ENCODE measurements around the gene TMUB1.
"Not testable (repeated sequence)": the region's sequence is repeated elsewhere in the genome, so short reads cannot be mapped to it uniquely, and the experiment has no call there.

TMUB1 gene

GRCh38 chr7:151048911-151049463 lies 34.3 kb downstream of the TMUB1 start:
- no peak for DNase-seq (ENCODE audit: low read depth)

- DNase-seq (ENCODE audit: low read depth), result no peak
Measured at GRCh38 chr7:151047976-151048815, 35.1 kb downstream of the TMUB1 start, which contains the start of gene ASIC3. ASIC3 (plus strand) TSS chr7:151048531; CDS start chr7:151048886, 355 bp downstream.

GRCh38 chr7:151046603-151047573 lies 36.4 kb downstream of the TMUB1 start:
- DNase-seq (ENCODE audit: low read depth), result peak; percentile 80

DNA sequence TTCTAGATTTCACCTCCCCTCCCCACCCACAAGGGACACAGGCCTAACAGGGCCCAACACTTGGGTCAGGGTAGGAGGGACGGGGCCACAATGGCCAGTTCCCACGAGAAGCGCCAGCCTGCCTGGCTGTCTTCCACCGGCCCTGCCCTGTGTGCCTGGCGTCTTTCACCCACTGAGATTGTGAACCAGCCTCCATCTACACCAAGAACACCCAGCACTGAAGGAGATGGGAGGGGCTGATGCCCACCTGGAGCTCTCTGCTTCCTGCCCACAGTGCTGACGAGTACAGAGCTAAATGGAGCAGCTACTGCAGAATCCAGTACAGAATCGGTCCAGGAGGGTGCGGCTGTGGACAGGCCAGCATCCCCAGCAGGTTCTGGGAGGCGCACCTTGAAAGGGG lies 37.3 kb downstream of the TMUB1 start:
- DNase-seq (ENCODE audit: low read depth), result no peak

DNA sequence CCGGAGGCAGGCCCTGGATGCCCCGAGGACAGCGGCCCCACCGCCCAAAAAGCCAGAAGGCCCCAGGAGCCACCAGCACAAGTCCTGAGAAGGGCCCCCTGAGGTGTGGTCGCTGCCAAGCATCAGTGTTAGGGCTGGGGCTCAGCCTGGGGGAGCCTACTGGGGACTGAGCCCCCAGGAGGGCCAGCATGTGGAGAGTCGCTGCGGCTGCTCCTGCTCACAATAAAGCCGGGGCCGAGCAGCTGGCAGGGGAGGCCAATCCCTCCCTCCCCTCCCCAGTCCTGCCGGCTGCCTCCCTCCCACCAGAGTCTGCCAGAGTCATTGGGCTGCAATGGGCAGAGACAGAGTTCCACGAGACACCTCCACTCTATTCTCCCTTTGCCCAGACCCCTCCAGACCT lies 38.0 kb downstream of the TMUB1 start:
- DNase-seq (ENCODE audit: low read depth), result no peak

GRCh38 chr7:151043959-151044358 lies 39.3 kb downstream of the TMUB1 start:
- no peak for DNase-seq (ENCODE audit: low read depth)

- not testable (repeated sequence) for DNase-seq (ENCODE audit: low read depth)
Measured at GRCh38 chr7:151043449-151043848, 39.8 kb downstream of the TMUB1 start.

GRCh38 chr7:151040616-151041375 lies 42.5 kb downstream of the TMUB1 start:
- no peak for DNase-seq (ENCODE audit: low read depth)

GRCh38 chr7:151039850-151040548 lies 43.3 kb downstream of the TMUB1 start:
- DNase-seq (ENCODE audit: low read depth), result no peak

DNA sequence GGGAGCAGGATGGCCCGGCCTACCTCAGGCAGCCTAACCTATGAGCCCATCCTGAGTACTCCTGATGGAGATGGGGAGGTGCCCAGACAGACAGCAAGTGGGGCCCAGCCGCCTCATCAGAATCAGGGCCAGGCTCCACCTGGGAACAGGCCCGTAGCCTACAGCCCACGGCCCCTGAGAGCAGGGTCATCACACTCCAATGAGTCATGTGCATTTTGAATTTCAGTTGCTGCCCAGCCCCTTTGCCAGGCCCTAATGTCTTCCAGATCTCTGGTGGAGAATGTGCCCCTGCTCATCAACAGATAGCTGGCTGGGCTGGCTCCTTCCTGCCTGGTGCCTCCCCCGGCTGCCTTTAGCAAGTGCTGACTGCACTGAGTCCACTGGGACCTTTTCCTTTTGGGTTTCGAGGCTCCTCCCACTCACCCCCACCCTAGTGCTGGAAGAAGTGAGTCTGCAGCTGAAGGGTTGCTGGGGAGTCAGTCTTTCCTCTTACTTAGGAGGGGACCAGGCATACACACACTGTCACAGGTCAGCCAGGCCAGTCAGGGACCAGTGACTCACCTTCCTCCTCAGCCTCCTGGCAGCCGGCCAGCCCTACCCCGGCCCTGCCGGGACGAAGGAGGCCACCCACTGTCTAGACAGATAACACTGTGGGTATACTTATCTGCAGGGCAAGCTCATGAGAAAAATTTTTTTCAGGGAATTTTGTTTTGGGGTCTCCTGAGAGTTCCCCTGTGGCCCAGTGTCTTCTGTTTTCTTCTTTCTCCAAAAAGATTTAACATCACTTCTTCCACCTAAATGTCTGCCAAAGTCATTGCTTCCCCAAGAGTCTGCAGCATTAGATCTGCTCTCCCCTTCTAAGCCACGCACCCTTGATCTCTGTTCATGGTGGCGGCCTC lies 44.1 kb downstream of the TMUB1 start:
- peak; percentile 88 for DNase-seq (ENCODE audit: low read depth)

- no peak for DNase-seq (ENCODE audit: low read depth)
Measured at GRCh38 chr7:151035902-151036301, 47.4 kb downstream of the TMUB1 start.

GRCh38 chr7:151035026-151035717 lies 48.1 kb downstream of the TMUB1 start:
- no peak for DNase-seq (ENCODE audit: low read depth)

GRCh38 chr7:151034312-151035025 lies 48.8 kb downstream of the TMUB1 start:
- DNase-seq (ENCODE audit: low read depth), result no peak

DNA sequence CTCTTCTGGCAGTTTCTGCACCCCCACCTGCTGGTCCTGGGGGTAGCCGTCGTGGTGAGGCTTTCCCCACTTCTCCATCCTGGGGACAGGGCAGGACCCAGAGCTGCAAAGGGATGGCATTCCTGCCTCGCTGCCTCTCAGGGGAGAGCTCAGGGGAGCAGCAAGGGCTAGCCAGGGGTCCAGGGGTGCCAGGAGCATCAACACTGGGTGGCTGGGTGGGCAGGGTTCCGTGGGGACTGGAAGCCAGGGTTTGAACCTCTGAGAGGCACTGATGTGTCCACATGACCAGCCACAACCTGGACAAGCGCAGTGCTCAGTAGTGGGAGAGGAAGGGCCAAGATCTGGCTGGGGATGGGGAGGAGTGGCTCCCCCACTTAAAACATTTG lies 49.4 kb downstream of the TMUB1 start:
- no peak for DNase-seq (ENCODE audit: low read depth)

GRCh38 chr7:151032936-151033863 lies 50.1 kb downstream of the TMUB1 start:
- DNase-seq (ENCODE audit: low read depth), result no peak

All from fibroblast of the conjunctiva (primary cell).